K562 (cell line): ENCODE measurements around the gene ABCF3. TPM values are rescaled to one million over a fixed set of nuclear protein-coding genes. Genes with fewer than 3 reads are reported as not detected.

Source experiments
- ATAC-seq: fragments of 200-7000 bp; cut with Tn5 transposase; 3 replicates; pipeline ENCODE4 v1.9.1; 2020; ENCODE audit warnings: moderate library complexity
- BruUV-seq: library from RNA; stranded (reverse); fragments of 400-500 nt; replicated peaks from 2 replicates; lab custom pipeline; 2021; lab: Mats Ljungman, UMichigan
- CTCF ChIA-PET: fragments of 300-600 bp; formaldehyde crosslinking; extraction: SDS; loops from one replicate; lab custom pipeline; 2021; ENCODE audit warnings: low intra/inter-chr PET ratio; lab: Yijun Ruan, JAX
- POLR2A ChIA-PET: fragments of 300-600, 350-650 bp; sonication (Branson Sonifier 250); formaldehyde crosslinking; extraction: SDS; loops from one replicate; lab custom pipeline; 2021; ENCODE audit warnings: antibody characterized with exemption, inconsistent platforms; lab: Yijun Ruan, JAX
- DNase-seq, 4 experiments: peaks; one replicate each; pipeline versions ENCODE4 v3.0.0 to v3.0.0-alpha.2; 2011 to 2018; ENCODE audit warnings: low spot score in 3 of 4, mixed read lengths in 3 of 4; ENCODE audit errors: extremely low read depth in 1 of 4
- FAIRE-seq: peaks from 2 replicates; lab custom pipeline; 2011; peaks lifted over from hg19 to GRCh38; lab: Jason Lieb, UNC
- H2AFZ ChIP-seq: 2 replicates; pipeline ENCODE4 v1.6.0; 2011; ENCODE audit warnings: low read depth, low read length, control low read depth, inconsistent platforms
- H3K27ac ChIP-seq: fragments of 200-600 bp; 3 replicates; pipeline ENCODE4 v1.8.0; 2011; ENCODE audit warnings: low read depth, mild to moderate bottlenecking, control low read depth, inconsistent platforms, low read length, moderate library complexity, mixed read lengths; ENCODE audit errors: extremely low read depth
- H3K27me3 ChIP-seq, 2 experiments: fragments of 300-600 bp in 1 of 2; 2 replicates in 1 of 2; 3 replicates in 1 of 2; pipeline versions ENCODE4 v1.6.0 to v1.8.0; 2011; ENCODE audit warnings: inconsistent platforms in 2 of 2, low read length in 2 of 2, mild to moderate bottlenecking in 1 of 2, mixed read lengths in 1 of 2, moderate library complexity in 1 of 2; ENCODE audit not compliant: control insufficient read depth in 2 of 2, insufficient read depth in 2 of 2
- H3K36me3 ChIP-seq: fragments of 300-600 bp; 3 replicates; pipeline ENCODE4 v1.8.0; 2011; ENCODE audit warnings: mild to moderate bottlenecking, low read length, inconsistent platforms; ENCODE audit not compliant: control insufficient read depth, insufficient read depth
- H3K4me1 ChIP-seq, 2 experiments: fragments of 200-600 bp in 1 of 2; replicated peaks in 1 of 2; 2 replicates in 1 of 2; 3 replicates in 1 of 2; pipeline versions ENCODE4 v1.5.1 to v1.8.0; 2011; ENCODE audit warnings: inconsistent platforms in 2 of 2, low read length in 2 of 2, mild to moderate bottlenecking in 1 of 2, mixed read lengths in 1 of 2, moderate library complexity in 1 of 2; ENCODE audit not compliant: control insufficient read depth in 2 of 2, insufficient read depth in 2 of 2
- H3K4me2 ChIP-seq: 2 replicates; pipeline ENCODE4 v1.6.1; 2011; ENCODE audit warnings: low read length, control low read depth, inconsistent platforms, mixed read lengths; ENCODE audit not compliant: insufficient read depth
- H3K4me3 ChIP-seq: fragments of 200-600 bp; sonication (generic), shearing (Covaris generic); 2 replicates; pipeline ENCODE4 v1.5.1; 2016; ENCODE audit warnings: control low read depth, inconsistent platforms
- H3K79me2 ChIP-seq: fragments of 200-600 bp; 3 replicates; pipeline ENCODE4 v1.8.0; 2011; ENCODE audit warnings: low read length, inconsistent platforms; ENCODE audit not compliant: control insufficient read depth, insufficient read depth
- H3K9ac ChIP-seq, 2 experiments: 2 replicates each; pipeline versions ENCODE4 v1.6.0 to v1.6.1; 2011; ENCODE audit warnings: low read depth in 2 of 2, low read length in 2 of 2, control low read depth in 1 of 2, inconsistent platforms in 1 of 2, mild to moderate bottlenecking in 1 of 2, mixed read lengths in 1 of 2; ENCODE audit not compliant: insufficient read depth in 1 of 2
- H3K9me1 ChIP-seq: one replicate; pipeline ENCODE4 v1.6.0; 2011; ENCODE audit warnings: inconsistent platforms, mild to moderate bottlenecking, low read length, moderate library complexity; ENCODE audit not compliant: control insufficient read depth, insufficient read depth
- H3K9me3 ChIP-seq: replicated peaks from 2 replicates; pipeline ENCODE4 v1.5.1; 2011; ENCODE audit warnings: low read depth, low read length, inconsistent platforms; ENCODE audit not compliant: control insufficient read depth, insufficient read depth
- H4K20me1 ChIP-seq: replicated peaks from 2 replicates; pipeline ENCODE4 v1.6.1; 2011; ENCODE audit warnings: low read length, inconsistent platforms, mixed read lengths; ENCODE audit not compliant: control insufficient read depth, insufficient read depth
- DACH1 ChIP-seq: fragments of 450-650 bp; IDR thresholded peaks from 2 replicates; pipeline ENCODE4 v1.6.1; 2018; ENCODE audit not compliant: partially characterized antibody
- DDX20 ChIP-seq: fragments of 450-650 bp; IDR thresholded peaks from 2 replicates; pipeline ENCODE4 v1.6.1; 2016; ENCODE audit warnings: missing genetic modification characterization, low read depth, mild to moderate bottlenecking, missing compliant biosample characterization, moderate library complexity
- EGR1 ChIP-seq: fragments of 450-650 bp; conservative IDR thresholded peaks from 2 replicates; pipeline ENCODE4 v1.6.1; 2017; ENCODE audit warnings: mild to moderate bottlenecking
- FIP1L1 ChIP-seq: fragments of 200-400 bp; formaldehyde crosslinking; IDR thresholded peaks from 2 replicates; pipeline ENCODE4 v1.6.1; 2018; ENCODE audit warnings: mild to moderate bottlenecking, low read depth, low read length; ENCODE audit not compliant: poor library complexity, severe bottlenecking
- FOXJ3 ChIP-seq: sonication (generic); formaldehyde crosslinking; IDR thresholded peaks from 2 replicates; pipeline ENCODE4 v1.4.0; 2020; ENCODE audit warnings: mild to moderate bottlenecking, missing genetic modification reagents
- GTF2A2 ChIP-seq: IDR thresholded peaks from 2 replicates; pipeline ENCODE4 v1.6.1; 2016; ENCODE audit warnings: mild to moderate bottlenecking, missing genetic modification characterization, missing compliant biosample characterization
- HEY1 ChIP-seq: fragments of 250-450 bp; sonication (Bioruptor Pico); IDR thresholded peaks from 2 replicates; pipeline ENCODE4 v1.5.0; 2020; ENCODE audit warnings: mild to moderate bottlenecking, moderate library complexity, borderline replicate concordance
- KLF16 ChIP-seq: IDR thresholded peaks from 2 replicates; pipeline ENCODE4 v1.6.1; 2016; ENCODE audit warnings: antibody characterized with exemption
- NEUROD1 ChIP-seq: fragments of 150-350 bp; IDR thresholded peaks from 2 replicates; pipeline ENCODE4 v1.6.1; 2014; ENCODE audit warnings: borderline replicate concordance, low read length, low read depth; ENCODE audit not compliant: partially characterized antibody
- NONO ChIP-seq, 2 experiments: fragments of 200-400 bp in 1 of 2; fragments of 450-650 bp in 1 of 2; formaldehyde crosslinking in 1 of 2; IDR thresholded peaks; 2 replicates each; pipeline ENCODE4 v1.6.1; 2017; ENCODE audit warnings: low read depth in 2 of 2, mild to moderate bottlenecking in 2 of 2, moderate library complexity in 2 of 2, low read length in 1 of 2
- RBM25 ChIP-seq: fragments of 200-400 bp; formaldehyde crosslinking; IDR thresholded peaks from 2 replicates; pipeline ENCODE4 v1.6.1; 2018; ENCODE audit warnings: low read length, low read depth, moderate library complexity; ENCODE audit not compliant: severe bottlenecking
- RCOR1 ChIP-seq, 2 experiments: IDR thresholded peaks; 2 replicates each; pipeline ENCODE4 v1.6.1; 2012; ENCODE audit warnings: low read depth in 2 of 2, low read length in 2 of 2, borderline replicate concordance in 1 of 2, improper control_type of control experiment in 1 of 2
- ZNF384 ChIP-seq: IDR thresholded peaks from 2 replicates; pipeline ENCODE4 v1.6.1; 2012; ENCODE audit warnings: low read depth, low read length, improper control_type of control experiment
- ZNF41 ChIP-seq: fragments of 250-450 bp; sonication (Bioruptor Pico); conservative IDR thresholded peaks from 2 replicates; pipeline ENCODE4 v1.4.0; 2020; ENCODE audit warnings: mild to moderate bottlenecking
- ZNF586 ChIP-seq: fragments of 450-650 bp; formaldehyde crosslinking; conservative IDR thresholded peaks from 2 replicates; pipeline ENCODE4 v1.4.0; 2020; ENCODE audit warnings: mild to moderate bottlenecking, moderate library complexity
- WGBS: fragments of 100-300 bp; shearing (Covaris generic); methylation state at CpG from one replicate; pipeline ENCODE4 v1.1.6; 2016; ENCODE audit warnings: low coverage, mixed read lengths; ENCODE audit not compliant: insufficient coverage; ENCODE audit errors: missing lambda C conversion rate; 5-methylcytosine and 5-hydroxymethylcytosine counted together
- in situ Hi-C: fragments of 300-500 bp; cut with MboI; formaldehyde crosslinking; loops from 4 replicates; pipeline ENCODE4 v1.15.0; 2018; ENCODE audit warnings: inconsistent platforms, mixed read lengths
- intact Hi-C: fragments of 100-400 bp; cut with micrococcal nuclease; formaldehyde crosslinking; loops from 2 replicates; pipeline ENCODE4 v1.14.2; 2022
- polyA plus RNA-seq, 8 experiments: library from polyadenylated mRNA; depleted of rRNA in 4 of 8; stranded (reverse) in 5 of 8; unstranded in 3 of 8; fragments of >200 nt; fragmentation: Nextera tagmentation in 2 of 8; fragmentation: Illumina TruSeq in 1 of 8; extraction: Ambion mirVana in 2 of 8; extraction: Trizol in 1 of 8; gene quantifications; 2 replicates each; pipeline versions ENCODE4 v1.2.1 to v1.2.3, GENCODE V29; 2011 to 2014; ENCODE audit warnings: inconsistent platforms in 1 of 8, missing spikeins in 1 of 8
- total RNA-seq, 7 experiments: library from RNA; depleted of rRNA in 6 of 7; stranded (reverse); fragments of >200 nt in 6 of 7; fragmentation: Illumina TruSeq in 2 of 7; extraction: Trizol in 2 of 7; gene quantifications; 2 replicates each; pipeline versions ENCODE4 v1.2.1 to v1.2.3, GENCODE V29; 2011 to 2021; ENCODE audit warnings: low replicate concordance in 1 of 7
- TF ChIP-seq, protein P1 (sequence below): sonication (generic); formaldehyde crosslinking; IDR thresholded peaks from 2 replicates; pipeline ENCODE4 v1.4.0; 2020; ENCODE audit warnings: mild to moderate bottlenecking, missing genetic modification reagents

The ABCF3 gene
- total and polyA plus RNA-seq, 9 of the 15 experiments (the other 6 are each of a cell fraction or from before 2014, with no cell fraction given) = 6.7 to 77.9 (median 45.1) TPM

DNA sequence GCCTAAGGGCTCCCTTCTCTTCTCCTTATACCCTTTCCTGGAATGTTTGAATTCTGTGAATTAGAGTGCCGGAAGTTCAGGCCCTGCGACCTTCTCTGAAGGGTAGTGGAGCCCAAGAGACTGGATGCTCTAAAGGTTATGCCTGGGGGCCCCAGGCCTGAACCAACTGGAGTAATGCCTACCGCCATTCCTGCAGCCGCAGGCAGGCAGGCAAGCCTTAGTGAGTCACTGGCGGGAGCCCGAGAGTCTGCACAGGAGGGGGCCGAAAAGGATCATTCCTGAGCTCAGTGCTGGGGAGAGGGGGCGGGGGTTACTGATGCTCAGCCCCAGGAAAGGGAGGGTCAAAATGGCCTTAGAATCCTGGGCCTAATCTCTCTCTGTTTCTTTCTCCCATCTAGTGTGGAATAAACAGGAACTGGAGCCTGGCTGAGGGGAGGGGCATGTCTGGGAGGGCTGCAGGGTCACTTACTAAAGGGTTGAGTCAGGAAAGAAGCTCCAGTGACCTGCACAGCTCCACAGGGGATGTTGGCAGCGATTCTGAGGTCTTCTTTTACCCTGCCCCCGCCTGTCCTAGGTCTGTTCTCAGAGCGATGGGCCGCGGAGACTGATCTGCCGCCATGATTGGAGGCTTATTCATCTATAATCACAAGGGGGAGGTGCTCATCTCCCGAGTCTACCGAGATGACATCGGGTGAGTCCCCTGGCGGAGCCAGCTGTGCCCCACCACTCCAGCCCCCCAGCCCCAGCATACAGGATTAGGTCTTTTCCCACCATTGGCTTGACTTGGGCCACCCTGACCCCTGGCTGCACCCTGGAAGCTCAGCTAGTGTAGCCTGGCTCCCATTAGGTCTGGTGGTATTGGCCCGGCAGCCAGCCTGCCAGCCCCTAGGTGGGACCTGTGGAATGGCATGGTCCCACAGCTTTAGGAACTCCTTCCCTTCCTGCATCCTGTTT is 9.3 kb upstream of the ABCF3 start:
- ChIA-PET POLR2A (interaction anchor here (0.5 to 2.6 kb wide), 9 partner anchors 9 to 1930 kb away, joined by 3 to 20 read pairs (median 3); partner anchors contain the start of gene ABCF3), CTCF (no interaction called here)
- peak; percentile 94 for FAIRE-seq
- peaks cover 70% of the 10 kb centered on the region for H3K36me3 ChIP-seq
- peak; percentile 48 to 90 (median 72) for DNase-seq
- H3K9me1 ChIP-seq = no peaks in the 10 kb centered on the region
- no peaks in the 10 kb centered on the region for H3K9me3 ChIP-seq
- H2AFZ ChIP-seq = no peak overlapping the region
- intact Hi-C loops = no loop called here
- peak; percentile 84 for ATAC-seq
- 15% methylated on average over 18 of the region's 19 CpGs for WGBS
- peak overlapping the region; percentile 82 for H3K27ac ChIP-seq
- H3K4me1 ChIP-seq = peaks cover 36 to 39% of the 10 kb centered on the region in 2 experiments; a peak in 4 of 5 replicates
- no TSS peak for BruUV-seq
- H3K9ac ChIP-seq = peak overlapping the region; percentile 91 to 100
- H3K79me2 ChIP-seq = peaks cover 46% of the 10 kb centered on the region
- peak overlapping the region; percentile 81 for H3K4me3 ChIP-seq
- H3K4me2 ChIP-seq = peak overlapping the region; percentile 89
- peaks cover 17% of the 10 kb centered on the region for H4K20me1 ChIP-seq
- in situ Hi-C loops = no loop called here
- no peaks in the 10 kb centered on the region for H3K27me3 ChIP-seq
- TF ChIP-seq, protein P1, sequence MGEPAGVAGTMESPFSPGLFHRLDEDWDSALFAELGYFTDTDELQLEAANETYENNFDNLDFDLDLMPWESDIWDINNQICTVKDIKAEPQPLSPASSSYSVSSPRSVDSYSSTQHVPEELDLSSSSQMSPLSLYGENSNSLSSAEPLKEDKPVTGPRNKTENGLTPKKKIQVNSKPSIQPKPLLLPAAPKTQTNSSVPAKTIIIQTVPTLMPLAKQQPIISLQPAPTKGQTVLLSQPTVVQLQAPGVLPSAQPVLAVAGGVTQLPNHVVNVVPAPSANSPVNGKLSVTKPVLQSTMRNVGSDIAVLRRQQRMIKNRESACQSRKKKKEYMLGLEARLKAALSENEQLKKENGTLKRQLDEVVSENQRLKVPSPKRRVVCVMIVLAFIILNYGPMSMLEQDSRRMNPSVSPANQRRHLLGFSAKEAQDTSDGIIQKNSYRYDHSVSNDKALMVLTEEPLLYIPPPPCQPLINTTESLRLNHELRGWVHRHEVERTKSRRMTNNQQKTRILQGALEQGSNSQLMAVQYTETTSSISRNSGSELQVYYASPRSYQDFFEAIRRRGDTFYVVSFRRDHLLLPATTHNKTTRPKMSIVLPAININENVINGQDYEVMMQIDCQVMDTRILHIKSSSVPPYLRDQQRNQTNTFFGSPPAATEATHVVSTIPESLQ = no peak
- TF ChIP-seq ZNF586 = no peak
- TF ChIP-seq FIP1L1 = no peak
- TF ChIP-seq GTF2A2 (tag) = no peak
- no peak for TF ChIP-seq RBM25
- no peak for TF ChIP-seq KLF16
- TF ChIP-seq EGR1 = peak; percentile 62
- TF ChIP-seq DDX20 = no peak
- TF ChIP-seq NONO (IDR thresholded peaks at IDR 0.05; ENCODE audit: low read depth in 2 of 2, low read length in 1 of 2) = no peak
- TF ChIP-seq DACH1 = no peak
- TF ChIP-seq RCOR1 (IDR thresholded peaks at IDR 0.05; ENCODE audit: borderline replicate concordance in 1 of 2, low read depth in 2 of 2, low read length in 2 of 2) = peak in 1 of 2 experiments; percentile 73; a peak in 2 of 4 replicates
- TF ChIP-seq FOXJ3 (CRISPR knock-in tag) = no peak
- no peak for TF ChIP-seq ZNF384
- TF ChIP-seq ZNF41 = no peak
- no peak for TF ChIP-seq NEUROD1
- TF ChIP-seq HEY1 (CRISPR knock-in tag) = no peak
